Endothelial cell of umbilical vein (primary cell): ENCODE data around the gene CYTH2. TPM values are rescaled to one million over a fixed set of nuclear protein-coding genes. Genes with fewer than 3 reads are reported as not detected.

Experiments used
- BruUV-seq: library from RNA; stranded (reverse); fragments of 400-500 nt; replicated peaks from 2 replicates; lab custom pipeline; 2021; lab: Mats Ljungman, UMichigan
- CTCF ChIA-PET: fragments of 300-600, 350-600 bp; sonication (Branson Sonifier 250); formaldehyde crosslinking; loops from one replicate; lab custom pipeline; 2021; ENCODE audit warnings: antibody characterized with exemption, inconsistent platforms; lab: Charles Lee
- POLR2A ChIA-PET: fragments of 300-600, 350-600 bp; sonication (Branson Sonifier 250); formaldehyde crosslinking; loops from one replicate; lab custom pipeline; 2021; ENCODE audit warnings: antibody characterized with exemption, inconsistent platforms; lab: Charles Lee
- DNase-seq: peaks from one replicate; pipeline ENCODE4 v3.0.0-alpha.2; 2011; ENCODE audit warnings: low read depth, low spot score
- FAIRE-seq: peaks from 2 replicates; lab custom pipeline; 2011; peaks lifted over from hg19 to GRCh38; lab: Jason Lieb, UNC
- H2AFZ ChIP-seq: 2 replicates; pipeline ENCODE4 v1.6.0; 2012; ENCODE audit warnings: low read depth, low read length, control low read depth, inconsistent platforms
- H3K27ac ChIP-seq: 2 replicates; pipeline ENCODE4 v1.5.1; 2011; ENCODE audit warnings: low read depth, mild to moderate bottlenecking, control low read depth, low read length, moderate library complexity; ENCODE audit not compliant: insufficient read depth
- H3K27me3 ChIP-seq, 2 experiments: 2 replicates each; pipeline versions ENCODE4 v1.6.0 to v1.6.1; 2011; ENCODE audit warnings: low read length in 2 of 2, mixed read lengths in 1 of 2; ENCODE audit not compliant: control insufficient read depth in 2 of 2, insufficient read depth in 2 of 2
- H3K36me3 ChIP-seq, 2 experiments: 2 replicates in 1 of 2; 3 replicates in 1 of 2; pipeline ENCODE4 v1.5.1; 2011; ENCODE audit warnings: low read length in 2 of 2, mild to moderate bottlenecking in 1 of 2, moderate library complexity in 1 of 2; ENCODE audit not compliant: control insufficient read depth in 2 of 2, insufficient read depth in 2 of 2; ENCODE audit errors: extremely low read depth in 1 of 2
- H3K4me1 ChIP-seq: 3 replicates; pipeline ENCODE4 v1.5.1; 2011; ENCODE audit warnings: mild to moderate bottlenecking, low read length; ENCODE audit not compliant: control insufficient read depth, insufficient read depth; ENCODE audit errors: extremely low read depth
- H3K4me2 ChIP-seq: 2 replicates; pipeline ENCODE4 v1.6.1; 2011; ENCODE audit warnings: low read length, control low read depth, mixed read lengths; ENCODE audit not compliant: insufficient read depth
- H3K4me3 ChIP-seq, 3 experiments: fragments of 200-600 bp in 1 of 3; sonication (generic), shearing (Covaris generic) in 1 of 3; replicated peaks in 1 of 3; 2 replicates each; pipeline ENCODE4 v1.5.1; 2011 to 2016; ENCODE audit warnings: control low read depth in 3 of 3, low read length in 3 of 3, mild to moderate bottlenecking in 2 of 3, inconsistent platforms in 1 of 3, low read depth in 1 of 3, moderate library complexity in 1 of 3; ENCODE audit not compliant: insufficient read depth in 1 of 3
- H3K79me2 ChIP-seq: 2 replicates; pipeline ENCODE4 v1.6.0; 2012; ENCODE audit warnings: low read length, inconsistent platforms; ENCODE audit not compliant: control insufficient read depth, insufficient read depth
- H3K9ac ChIP-seq: replicated peaks from 2 replicates; pipeline ENCODE3; 2011; ENCODE audit warnings: low read length, control low read depth; ENCODE audit not compliant: insufficient read depth; ENCODE audit errors: extremely low read depth
- H3K9me1 ChIP-seq: replicated peaks from 3 replicates; pipeline ENCODE4 v1.6.0; 2011; ENCODE audit warnings: mild to moderate bottlenecking, low read length; ENCODE audit not compliant: control insufficient read depth, insufficient read depth; ENCODE audit errors: extremely low read depth
- H3K9me3 ChIP-seq: replicated peaks from 2 replicates; pipeline ENCODE4 v1.5.1; 2012; ENCODE audit warnings: low read length, inconsistent platforms; ENCODE audit not compliant: control insufficient read depth, insufficient read depth
- H4K20me1 ChIP-seq: replicated peaks from 2 replicates; pipeline ENCODE3; 2011; ENCODE audit warnings: mild to moderate bottlenecking, low read length; ENCODE audit not compliant: control insufficient read depth, insufficient read depth; ENCODE audit errors: extremely low read depth
- CTCF ChIP-seq, 2 donors: IDR thresholded peaks; 1 replicate in 1 of 2; 2 replicates in 1 of 2; pipeline ENCODE4 v1.5.1; 2011; ENCODE audit warnings: low read length in 2 of 2, mild to moderate bottlenecking in 2 of 2, moderate library complexity in 2 of 2, control low read depth in 1 of 2, inconsistent platforms in 1 of 2, low read depth in 1 of 2; ENCODE audit not compliant: insufficient read depth in 1 of 2; ENCODE audit errors: extremely low read depth in 1 of 2
- EZH2 ChIP-seq: IDR thresholded peaks from 2 replicates; pipeline ENCODE4 v1.6.1; 2012; ENCODE audit warnings: borderline replicate concordance, low read depth, mild to moderate bottlenecking, moderate library complexity, low read length, inconsistent platforms; ENCODE audit not compliant: severe bottlenecking
- FOS ChIP-seq: IDR thresholded peaks from 2 replicates; pipeline ENCODE4 v1.6.1; 2011; ENCODE audit warnings: mild to moderate bottlenecking, low read length, moderate library complexity, borderline replicate concordance; ENCODE audit not compliant: insufficient read depth
- GATA2 ChIP-seq: IDR thresholded peaks from 2 replicates; pipeline ENCODE4 v1.7.0; 2011; ENCODE audit warnings: low read depth, mild to moderate bottlenecking, moderate library complexity, mixed read lengths, low read length; ENCODE audit not compliant: insufficient read length, insufficient read depth
- JUN ChIP-seq: IDR thresholded peaks from 2 replicates; pipeline ENCODE4 v1.6.1; 2011; ENCODE audit warnings: borderline replicate concordance, low read depth; ENCODE audit not compliant: insufficient read length, insufficient read depth
- MYC ChIP-seq: IDR thresholded peaks from one replicate; pipeline ENCODE4 v1.6.1; 2011; ENCODE audit warnings: mild to moderate bottlenecking, low read depth, low read length
- POLR2A ChIP-seq: IDR thresholded peaks from 2 replicates; pipeline ENCODE4 v1.6.1; 2012; ENCODE audit warnings: low read depth, mild to moderate bottlenecking, control low read depth, low read length
- POLR2AphosphoS5 ChIP-seq: IDR thresholded peaks from 2 replicates; pipeline ENCODE4 v1.6.1; 2012; ENCODE audit warnings: low read depth, mild to moderate bottlenecking, control low read depth, low read length, moderate library complexity; ENCODE audit not compliant: insufficient read depth
- dilution Hi-C: fragments of 300-500 bp; cut with MboI; formaldehyde crosslinking; loops from one replicate; pipeline ENCODE4 v1.15.0; 2019; ENCODE audit warnings: low sequenced_read_pairs; ENCODE audit not compliant: extremely low pct_ligation_motif_present
- intact Hi-C: fragments of 100-400 bp; cut with micrococcal nuclease; formaldehyde crosslinking; loops from one replicate; pipeline ENCODE4 v1.10.0; 2022
- polyA plus RNA-seq, 4 experiments: library from polyadenylated mRNA; depleted of rRNA in 3 of 4; stranded (reverse) in 3 of 4; unstranded in 1 of 4; fragments of >200 nt; gene quantifications; 2 replicates each; pipeline versions ENCODE4 v1.2.1 to v1.2.3, GENCODE V29; 2011 to 2012; ENCODE audit warnings: missing spikeins in 1 of 4
- total RNA-seq: library from RNA; stranded (reverse); gene quantifications from 2 replicates; pipeline ENCODE4 v1.2.3, GENCODE V29; 2021
- TF ChIP-seq, protein P1 (sequence below): IDR thresholded peaks from 2 replicates; pipeline ENCODE4 v1.6.1; 2011; ENCODE audit not compliant: insufficient read depth, insufficient read length

CYTH2 gene
- total and polyA plus RNA-seq, 2 donors (not counting 3 experiments of a cell fraction or from before 2014, with no cell fraction given) = 98.4 to 119 TPM

GRCh38 chr19:48433337-48433736 lies 35.8 kb upstream of the CYTH2 start:
- H3K4me3 ChIP-seq = no peak overlapping the region
- BruUV-seq = no TSS peak
- dilution Hi-C loops (no loop called here), intact Hi-C loops (no loop called here)
- TF ChIP-seq POLR2A (no peak), POLR2AphosphoS5 (no peak), MYC (no peak), GATA2 (no peak), FOS (no peak), CTCF (IDR thresholded peaks at IDR 0.05; ENCODE audit: extremely low read depth in 1 of 2, insufficient read depth in 1 of 2, low read depth in 1 of 2, low read length in 2 of 2) (no peak), JUN (no peak), EZH2 (no peak)
- TF ChIP-seq, protein P1, sequence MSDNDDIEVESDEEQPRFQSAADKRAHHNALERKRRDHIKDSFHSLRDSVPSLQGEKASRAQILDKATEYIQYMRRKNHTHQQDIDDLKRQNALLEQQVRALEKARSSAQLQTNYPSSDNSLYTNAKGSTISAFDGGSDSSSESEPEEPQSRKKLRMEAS = no peak
- no peaks in the 10 kb centered on the region for H3K9me1 ChIP-seq
- no peaks in the 10 kb centered on the region for H3K79me2 ChIP-seq
- POLR2A ChIA-PET = no interaction called here
- H4K20me1 ChIP-seq = no peaks in the 10 kb centered on the region
- no peaks in the 10 kb centered on the region for H3K9me3 ChIP-seq
- no peaks in the 10 kb centered on the region for H3K27me3 ChIP-seq
- H3K4me2 ChIP-seq = no peak overlapping the region
- H3K27ac ChIP-seq = no peak overlapping the region
- H3K4me1 ChIP-seq = no peaks in the 10 kb centered on the region
- H3K9ac ChIP-seq = no peak overlapping the region
- CTCF ChIA-PET = interaction anchor here (1.5 to 1.6 kb wide), 2 partner anchors 14 to 42 kb away, joined by 4 to 6 read pairs; partner anchors contain the start of gene KDELR1
- FAIRE-seq = no peak
- no peak for DNase-seq
- no peaks in the 10 kb centered on the region for H3K36me3 ChIP-seq
- no peak overlapping the region for H2AFZ ChIP-seq
